H1 (cell line): ENCODE data around the gene ARID4B. TPM values are rescaled to one million over a fixed set of nuclear protein-coding genes. Genes with fewer than 3 reads are reported as not detected.

Source experiments
- CTCF ChIA-PET: fragments of 300-600 bp; sonication (Branson Sonifier 250); formaldehyde crosslinking; loops from one replicate; lab custom pipeline; 2021; ENCODE audit not compliant: partially characterized antibody; lab: Charles Lee
- POLR2A ChIA-PET: fragments of 300-600 bp; sonication (Branson Sonifier 250); formaldehyde crosslinking; loops from one replicate; lab custom pipeline; 2021; ENCODE audit warnings: inconsistent platforms; ENCODE audit not compliant: partially characterized antibody; lab: Charles Lee
- DNase-seq, 2 experiments: peaks; one replicate each; pipeline versions ENCODE4 v3.0.0 to v3.0.0-alpha.2; 2010 to 2022; ENCODE audit warnings: low spot score in 2 of 2, low read depth in 1 of 2, mixed read lengths in 1 of 2
- FAIRE-seq: peaks from 2 replicates; lab custom pipeline; 2011; peaks lifted over from hg19 to GRCh38; lab: Jason Lieb, UNC
- H2AFZ ChIP-seq: 2 replicates; pipeline ENCODE4 v1.8.1; 2012; ENCODE audit warnings: low read length, inconsistent platforms
- H2AK5ac ChIP-seq: 2 replicates; pipeline ENCODE4 v1.6.1; 2013; ENCODE audit warnings: low read depth, low read length
- H2BK120ac ChIP-seq: replicated peaks from 2 replicates; pipeline ENCODE3; 2013; ENCODE audit warnings: low read depth, low read length, inconsistent platforms
- H2BK12ac ChIP-seq: 2 replicates; pipeline ENCODE4 v1.6.1; 2013; ENCODE audit warnings: low read depth, low read length
- H2BK15ac ChIP-seq: 2 replicates; pipeline ENCODE4 v1.6.1; 2013; ENCODE audit warnings: low read length
- H2BK20ac ChIP-seq: 2 replicates; pipeline ENCODE4 v1.6.1; 2013; ENCODE audit warnings: low read length
- H2BK5ac ChIP-seq: 2 replicates; pipeline ENCODE4 v1.6.1; 2013; ENCODE audit warnings: low read depth, low read length
- H3K14ac ChIP-seq: 2 replicates; pipeline ENCODE4 v1.6.1; 2013; ENCODE audit warnings: inconsistent platforms; ENCODE audit not compliant: insufficient read length
- H3K18ac ChIP-seq: 2 replicates; pipeline ENCODE4 v1.6.1; 2013; ENCODE audit warnings: low read length; ENCODE audit errors: extremely low read depth
- H3K23ac ChIP-seq: 2 replicates; pipeline ENCODE4 v1.6.1; 2013; ENCODE audit warnings: inconsistent platforms; ENCODE audit not compliant: insufficient read length
- H3K23me2 ChIP-seq: 2 replicates; pipeline ENCODE4 v1.6.1; 2013; ENCODE audit warnings: low read depth, low read length
- H3K27ac ChIP-seq: 2 replicates; pipeline ENCODE4 v1.6.1; 2011; ENCODE audit warnings: low read depth, low read length, inconsistent platforms
- H3K27me3 ChIP-seq, 4 experiments: replicated peaks in 1 of 4; 1 replicate in 1 of 4; 2 replicates in 3 of 4; pipeline versions ENCODE4 v1.6.1 to v1.8.1; 2011 to 2013; ENCODE audit warnings: low read length in 3 of 4, mild to moderate bottlenecking in 3 of 4, inconsistent platforms in 2 of 4, mixed read lengths in 2 of 4, moderate library complexity in 1 of 4; ENCODE audit not compliant: control insufficient read depth in 3 of 4, insufficient read depth in 3 of 4; ENCODE audit errors: extremely low read depth in 1 of 4
- H3K36me3 ChIP-seq, 4 experiments: 2 replicates each; pipeline versions ENCODE4 v1.6.1 to v1.8.1; 2011 to 2013; ENCODE audit warnings: mild to moderate bottlenecking in 4 of 4, low read length in 3 of 4, moderate library complexity in 2 of 4, control low read depth in 1 of 4, inconsistent platforms in 1 of 4; ENCODE audit not compliant: insufficient read depth in 4 of 4, control insufficient read depth in 2 of 4
- H3K4ac ChIP-seq: replicated peaks from 2 replicates; pipeline ENCODE3; 2013; ENCODE audit warnings: low read length, low read depth, mixed read lengths, inconsistent platforms; ENCODE audit not compliant: insufficient read length
- H3K4me1 ChIP-seq, 4 experiments: replicated peaks in 1 of 4; 1 replicate in 1 of 4; 2 replicates in 3 of 4; pipeline versions ENCODE4 v1.6.1 to v1.8.1; 2011 to 2013; ENCODE audit warnings: low read length in 3 of 4, inconsistent platforms in 2 of 4, mixed read lengths in 1 of 4; ENCODE audit not compliant: insufficient read depth in 4 of 4, control insufficient read depth in 3 of 4
- H3K4me2 ChIP-seq, 2 experiments: 2 replicates each; pipeline versions ENCODE4 v1.6.1 to v1.8.1; 2011 to 2013; ENCODE audit warnings: low read depth in 2 of 2, low read length in 2 of 2, control low read depth in 1 of 2, inconsistent platforms in 1 of 2, mild to moderate bottlenecking in 1 of 2; ENCODE audit not compliant: insufficient read depth in 1 of 2
- H3K4me3 ChIP-seq, 4 experiments: fragments of 200-600, 300-600 bp in 1 of 4; sonication (generic), shearing (Covaris generic), sonication (Bioruptor Twin) in 1 of 4; 2 replicates each; pipeline versions ENCODE4 v1.5.1 to v1.8.1; 2011 to 2016; ENCODE audit warnings: low read length in 4 of 4, low read depth in 3 of 4, control low read depth in 2 of 4, inconsistent platforms in 2 of 4, mild to moderate bottlenecking in 2 of 4, mixed read lengths in 1 of 4, moderate library complexity in 1 of 4; ENCODE audit not compliant: insufficient read depth in 2 of 4; ENCODE audit errors: extremely low read depth in 1 of 4
- H3K56ac ChIP-seq: replicated peaks from 2 replicates; pipeline ENCODE3; 2013; ENCODE audit warnings: low read depth, mild to moderate bottlenecking, mixed read lengths, low read length, inconsistent platforms; ENCODE audit not compliant: insufficient read length
- H3K79me1 ChIP-seq: 2 replicates; pipeline ENCODE4 v1.6.1; 2013; ENCODE audit warnings: low read depth, low read length, control low read depth
- H3K79me2 ChIP-seq, 2 experiments: 2 replicates each; pipeline versions ENCODE4 v1.6.1 to v1.8.1; 2012 to 2013; ENCODE audit warnings: low read length in 2 of 2, mild to moderate bottlenecking in 2 of 2, inconsistent platforms in 1 of 2; ENCODE audit not compliant: insufficient read depth in 2 of 2, control insufficient read depth in 1 of 2
- H3K9ac ChIP-seq, 4 experiments: replicated peaks in 1 of 4; 1 replicate in 1 of 4; 2 replicates in 3 of 4; pipeline versions ENCODE4 v1.6.1 to v1.8.1; 2011 to 2013; ENCODE audit warnings: low read depth in 3 of 4, low read length in 3 of 4, control low read depth in 2 of 4, mild to moderate bottlenecking in 2 of 4, moderate library complexity in 2 of 4, inconsistent platforms in 1 of 4; ENCODE audit errors: extremely low read depth in 1 of 4
- H3K9me3 ChIP-seq, 2 experiments: 2 replicates each; pipeline versions ENCODE4 v1.6.1 to v1.8.1; 2012 to 2013; ENCODE audit warnings: mild to moderate bottlenecking in 2 of 2, moderate library complexity in 2 of 2, control low read depth in 1 of 2, inconsistent platforms in 1 of 2, low read depth in 1 of 2, low read length in 1 of 2, mixed read lengths in 1 of 2; ENCODE audit not compliant: insufficient read depth in 2 of 2
- H4K20me1 ChIP-seq, 2 experiments: replicated peaks in 1 of 2; 2 replicates each; pipeline versions ENCODE3 to v1.8.1; 2011 to 2013; ENCODE audit warnings: inconsistent platforms in 2 of 2, low read length in 2 of 2, mild to moderate bottlenecking in 1 of 2; ENCODE audit not compliant: insufficient read depth in 2 of 2, control insufficient read depth in 1 of 2
- H4K5ac ChIP-seq: 2 replicates; pipeline ENCODE4 v1.6.1; 2013; ENCODE audit warnings: low read length, low read depth, mixed read lengths, inconsistent platforms; ENCODE audit not compliant: insufficient read length
- H4K8ac ChIP-seq: 2 replicates; pipeline ENCODE4 v1.8.0; 2013; ENCODE audit warnings: mild to moderate bottlenecking, moderate library complexity, low read length, inconsistent platforms; ENCODE audit not compliant: insufficient read depth; ENCODE audit errors: extremely low read depth
- H4K91ac ChIP-seq: replicated peaks from 2 replicates; pipeline ENCODE3; 2013; ENCODE audit warnings: low read length, mixed read lengths, inconsistent platforms; ENCODE audit not compliant: insufficient read length
- ASH2L ChIP-seq: fragments of 200-600, 300-600 bp; sonication (generic); IDR thresholded peaks from one replicate; pipeline ENCODE4 v1.7.1; 2017; ENCODE audit warnings: low read length
- BRCA1 ChIP-seq: IDR thresholded peaks from 2 replicates; pipeline ENCODE4 v1.6.1; 2012; ENCODE audit warnings: low read depth, low read length, improper control_type of control experiment
- E2F6 ChIP-seq: IDR thresholded peaks from 2 replicates; pipeline ENCODE4 v1.6.1; 2012; ENCODE audit warnings: inconsistent platforms
- EZH2 ChIP-seq: fragments of 200-600 bp; sonication (generic); IDR thresholded peaks from 2 replicates; pipeline ENCODE4 v1.7.1; 2012; ENCODE audit warnings: low read depth, mild to moderate bottlenecking, moderate library complexity, low read length, inconsistent platforms; ENCODE audit not compliant: severe bottlenecking
- FOSL1 ChIP-seq: IDR thresholded peaks from 2 replicates; pipeline ENCODE4 v1.6.1; 2011; ENCODE audit warnings: mild to moderate bottlenecking, low read depth, low read length, moderate library complexity; ENCODE audit not compliant: insufficient read depth
- GTF2F1 ChIP-seq: IDR thresholded peaks from 2 replicates; pipeline ENCODE4 v1.6.1; 2012; ENCODE audit warnings: low read depth, low read length, improper control_type of control experiment, borderline replicate concordance
- POLR2AphosphoS5 ChIP-seq: IDR thresholded peaks from 2 replicates; pipeline ENCODE4 v1.6.1; 2011; ENCODE audit warnings: low read depth, low read length
- RXRA ChIP-seq: IDR thresholded peaks from 2 replicates; pipeline ENCODE4 v1.6.1; 2011; ENCODE audit warnings: low read depth, mild to moderate bottlenecking, low read length, moderate library complexity; ENCODE audit not compliant: insufficient read depth
- SAP30 ChIP-seq: fragments of 300-600 bp; sonication (generic); IDR thresholded peaks from 2 replicates; pipeline ENCODE4 v1.7.1; 2012; ENCODE audit warnings: low read length, moderate library complexity, mild to moderate bottlenecking, inconsistent platforms; ENCODE audit not compliant: insufficient read depth, insufficient replicate concordance
- SIX5 ChIP-seq: IDR thresholded peaks from 2 replicates; pipeline ENCODE4 v1.6.1; 2011; ENCODE audit warnings: mild to moderate bottlenecking, low read depth, low read length
- TAF1 ChIP-seq: IDR thresholded peaks from 2 replicates; pipeline ENCODE4 v1.6.1; 2011; ENCODE audit warnings: mild to moderate bottlenecking, low read depth, low read length
- WGBS, 2 experiments: shearing (Covaris generic) in 1 of 2; methylation state at CpG; one replicate each; pipeline versions ENCODE4 v1.1.6 to v1.1.7; 2013 to 2015; ENCODE audit warnings: low lambda C conversion rate in 2 of 2, mixed read lengths in 2 of 2, inconsistent platforms in 1 of 2, low coverage in 1 of 2, missing lambda C conversion rate in 1 of 2; ENCODE audit not compliant: insufficient replicate concordance in 2 of 2, insufficient coverage in 1 of 2, insufficient read length in 1 of 2; ENCODE audit errors: extremely low coverage in 1 of 2, missing lambda C conversion rate in 1 of 2; 5-methylcytosine and 5-hydroxymethylcytosine counted together
- polyA plus RNA-seq, 7 experiments: library from polyadenylated mRNA; depleted of rRNA in 3 of 7; stranded (reverse) in 5 of 7; unstranded in 2 of 7; fragments of >200 nt in 5 of 7; fragments of 200-250 nt in 2 of 7; gene quantifications; 1 replicate in 5 of 7; 2 replicates in 1 of 7; 4 replicates in 1 of 7; pipeline versions ENCODE4 v1.2.1 to v1.2.3, GENCODE V29; 2011 to 2013; ENCODE audit warnings: missing spikeins in 2 of 7, mixed read lengths in 2 of 7
- total RNA-seq: library from RNA; stranded (reverse); fragmentation: NEBNext Ultra II Directional; extraction: Animal tissue kit (Norgen Biotek cat#: 25700); gene quantifications from 2 replicates; pipeline ENCODE4 v1.2.1, GENCODE V29; 2021

Gene ARID4B
- total and polyA plus RNA-seq, 2 of the 8 experiments (the other 6 are each of a cell fraction or from before 2014, with no cell fraction given), result 5.1 to 28.8 TPM

GRCh38 chr1:235343726-235344125 is 15.7 kb upstream of the ARID4B start:
- H4K20me1 ChIP-seq, result no peaks in the 10 kb centered on the region
- H3K27me3 ChIP-seq, result no peaks in the 10 kb centered on the region
- H2AK5ac ChIP-seq, result no peak overlapping the region
- H3K23me2 ChIP-seq, result no peaks in the 10 kb centered on the region
- H3K36me3 ChIP-seq, result peaks cover 2 to 17% (median 10%) of the 10 kb centered on the region in 4 experiments; a peak in 5 of 8 replicates
- no peak overlapping the region for H2BK15ac ChIP-seq
- no peak overlapping the region for H2BK12ac ChIP-seq
- 93% methylated on average over 5 of the region's 5 CpGs; no CpG with 5 or more reads in 1 of the 2 experiments for WGBS, 2 experiments
- no peak overlapping the region for H3K4ac ChIP-seq
- FAIRE-seq (no peak), DNase-seq (no peak)
- H4K5ac ChIP-seq, result no peak overlapping the region
- H2AFZ ChIP-seq, result no peak overlapping the region
- TF ChIP-seq GTF2F1 (no peak), ASH2L (no peak), EZH2 (no peak), SIX5 (no peak), BRCA1 (no peak), E2F6 (no peak), FOSL1 (no peak), TAF1 (no peak), RXRA (no peak), POLR2AphosphoS5 (no peak), SAP30 (no peak)
- ChIA-PET POLR2A (interaction anchor here (0.9 to 5.4 kb wide), 2 partner anchors 15 to 19 kb away, joined by 3 to 39 read pairs; partner anchors contain the start of genes ARID4B and GGPS1), CTCF (interaction anchor here (1.4 kb wide), 2 partner anchors 69 to 72 kb away, joined by 3 to 5 read pairs; no protein-coding TSS in a partner anchor)
- H2BK120ac ChIP-seq, result no peak overlapping the region
- H3K27ac ChIP-seq, result no peak overlapping the region
- no peak overlapping the region for H3K4me2 ChIP-seq
- H3K4me3 ChIP-seq, result no peak overlapping the region
- no peaks in the 10 kb centered on the region for H3K4me1 ChIP-seq
- no peak overlapping the region for H3K56ac ChIP-seq
- H3K18ac ChIP-seq, result no peak overlapping the region
- H3K9ac ChIP-seq, result no peak overlapping the region
- H3K23ac ChIP-seq, result no peak overlapping the region
- H2BK20ac ChIP-seq, result no peak overlapping the region
- no peak overlapping the region for H4K91ac ChIP-seq
- H3K14ac ChIP-seq, result no peak overlapping the region
- H3K9me3 ChIP-seq, result no peaks in the 10 kb centered on the region
- no peaks in the 10 kb centered on the region for H3K79me2 ChIP-seq
- no peak overlapping the region for H2BK5ac ChIP-seq
- no peak overlapping the region for H4K8ac ChIP-seq
- no peaks in the 10 kb centered on the region; the same call in 1 of the 2 replicates for H3K79me1 ChIP-seq
